Subcutaneous adipose tissue (tissue), 4 donors: Measurements from ENCODE around the gene JAM2. TPM values are rescaled to one million over a fixed set of nuclear protein-coding genes. Genes with fewer than 3 reads are reported as not detected.

Source experiments
- total RNA-seq, 4 donors: library from RNA; depleted of rRNA; stranded (reverse); fragments of >200 nt; gene quantifications; one replicate each; pipeline ENCODE4 v1.1.0, GENCODE V29; 2016
- TF ChIP-seq, protein P1 (sequence below): fragments of 450-650 bp; IDR thresholded peaks from one replicate; pipeline ENCODE4 v1.5.1; 2016; ENCODE audit warnings: low read depth, mild to moderate bottlenecking, control low read depth, antibody characterized with exemption, moderate library complexity

JAM2 gene
- total RNA-seq, 4 donors from 2014 or later, result 4.4 to 21.1 (median 15.5) TPM

DNA sequence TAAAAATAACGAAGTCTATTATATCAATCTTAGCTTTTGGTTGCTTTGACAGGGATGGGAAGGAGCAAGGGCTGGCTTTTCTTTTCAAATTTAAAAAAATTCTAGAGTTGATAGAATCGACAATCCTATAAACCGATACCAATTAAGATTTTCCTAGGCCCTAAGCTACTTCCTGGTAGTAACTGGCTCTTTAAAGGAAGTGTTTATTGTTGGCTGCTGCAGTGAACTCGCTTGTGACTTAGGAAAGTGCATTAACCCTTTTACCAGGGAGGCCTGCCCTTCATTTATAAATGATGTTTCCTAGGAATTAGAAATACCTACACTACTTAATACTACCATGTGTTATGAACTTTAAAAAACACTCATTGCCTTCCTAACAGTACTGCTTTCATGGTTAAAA lies 62.5 kb downstream of the JAM2 start:
- TF ChIP-seq, protein P1, sequence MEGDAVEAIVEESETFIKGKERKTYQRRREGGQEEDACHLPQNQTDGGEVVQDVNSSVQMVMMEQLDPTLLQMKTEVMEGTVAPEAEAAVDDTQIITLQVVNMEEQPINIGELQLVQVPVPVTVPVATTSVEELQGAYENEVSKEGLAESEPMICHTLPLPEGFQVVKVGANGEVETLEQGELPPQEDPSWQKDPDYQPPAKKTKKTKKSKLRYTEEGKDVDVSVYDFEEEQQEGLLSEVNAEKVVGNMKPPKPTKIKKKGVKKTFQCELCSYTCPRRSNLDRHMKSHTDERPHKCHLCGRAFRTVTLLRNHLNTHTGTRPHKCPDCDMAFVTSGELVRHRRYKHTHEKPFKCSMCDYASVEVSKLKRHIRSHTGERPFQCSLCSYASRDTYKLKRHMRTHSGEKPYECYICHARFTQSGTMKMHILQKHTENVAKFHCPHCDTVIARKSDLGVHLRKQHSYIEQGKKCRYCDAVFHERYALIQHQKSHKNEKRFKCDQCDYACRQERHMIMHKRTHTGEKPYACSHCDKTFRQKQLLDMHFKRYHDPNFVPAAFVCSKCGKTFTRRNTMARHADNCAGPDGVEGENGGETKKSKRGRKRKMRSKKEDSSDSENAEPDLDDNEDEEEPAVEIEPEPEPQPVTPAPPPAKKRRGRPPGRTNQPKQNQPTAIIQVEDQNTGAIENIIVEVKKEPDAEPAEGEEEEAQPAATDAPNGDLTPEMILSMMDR, result no peak

DNA sequence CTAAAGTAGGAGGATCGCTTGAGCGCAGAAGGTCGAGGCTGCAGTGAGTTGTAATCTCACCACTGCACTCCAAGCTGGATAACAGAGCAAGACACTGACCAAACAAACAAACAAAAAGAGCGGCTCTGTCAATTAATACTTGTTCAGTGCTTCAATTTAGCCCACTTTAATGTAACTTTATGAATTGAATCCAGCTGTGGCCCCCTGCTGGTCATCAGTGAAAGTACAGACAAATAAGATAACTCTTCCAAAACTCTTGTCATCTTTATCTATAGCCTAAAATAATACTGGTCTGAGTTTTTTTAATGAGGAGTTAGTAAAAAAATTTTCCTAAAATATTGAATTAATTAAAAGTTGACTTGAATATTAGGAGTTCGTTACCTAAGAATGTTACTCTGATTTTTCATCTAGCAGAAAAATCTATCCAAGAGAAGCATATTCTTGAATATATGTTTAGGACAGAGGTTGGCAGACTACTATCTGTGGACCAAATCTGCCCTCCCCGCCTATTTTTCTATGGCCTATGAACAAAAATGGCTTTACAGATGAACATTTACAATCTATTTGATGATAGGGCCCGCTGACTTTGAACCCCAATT lies 69.5 kb downstream of the JAM2 start:
- TF ChIP-seq, protein P1, result no peak

DNA sequence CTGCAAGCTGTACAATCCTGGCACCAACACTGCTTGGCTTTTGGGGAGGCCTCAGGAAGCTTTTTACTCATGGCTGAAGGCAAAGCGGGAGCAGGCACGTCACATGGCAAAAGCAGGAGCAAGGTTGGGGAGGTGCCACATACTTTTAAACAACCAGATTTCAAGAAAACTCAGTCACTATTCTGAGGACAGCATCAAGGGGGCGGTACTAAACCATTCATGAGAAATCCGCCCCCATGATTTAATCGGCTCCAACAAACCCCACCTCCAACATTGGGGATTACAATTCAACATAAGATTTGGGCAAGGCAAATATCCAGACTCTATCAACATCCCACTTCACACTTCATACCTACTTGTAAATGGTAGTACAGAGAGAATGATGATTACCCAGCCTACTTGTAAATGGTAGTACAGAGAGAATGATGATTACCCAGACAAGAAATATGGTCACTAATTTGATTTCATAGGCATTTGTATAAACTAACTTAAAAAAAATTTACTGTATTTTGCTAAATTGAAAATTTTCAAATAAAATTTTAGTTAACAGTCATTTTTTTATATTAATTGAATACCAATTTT lies 70.7 kb downstream of the JAM2 start:
- TF ChIP-seq, protein P1, result no peak

DNA sequence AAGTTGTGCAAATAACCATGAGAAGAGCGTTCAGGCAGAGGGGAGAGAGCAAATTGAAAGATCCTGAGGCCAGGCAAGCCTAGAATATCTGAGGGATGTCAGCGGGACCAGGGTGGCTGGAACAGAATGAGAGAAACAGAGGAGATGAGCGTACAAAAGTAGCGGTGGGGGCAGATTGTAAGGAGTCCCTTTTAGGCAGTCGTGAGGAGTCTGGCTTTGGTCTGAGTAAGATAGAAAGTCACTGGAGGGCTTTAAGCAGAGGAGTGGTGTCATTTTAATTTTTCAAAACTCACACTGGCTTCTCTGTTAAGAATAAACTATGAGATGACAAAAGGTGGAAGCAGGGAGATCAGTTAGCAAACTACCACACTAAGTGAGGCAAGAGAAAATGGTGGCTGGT lies 71.5 kb downstream of the JAM2 start:
- TF ChIP-seq, protein P1, result no peak

DNA sequence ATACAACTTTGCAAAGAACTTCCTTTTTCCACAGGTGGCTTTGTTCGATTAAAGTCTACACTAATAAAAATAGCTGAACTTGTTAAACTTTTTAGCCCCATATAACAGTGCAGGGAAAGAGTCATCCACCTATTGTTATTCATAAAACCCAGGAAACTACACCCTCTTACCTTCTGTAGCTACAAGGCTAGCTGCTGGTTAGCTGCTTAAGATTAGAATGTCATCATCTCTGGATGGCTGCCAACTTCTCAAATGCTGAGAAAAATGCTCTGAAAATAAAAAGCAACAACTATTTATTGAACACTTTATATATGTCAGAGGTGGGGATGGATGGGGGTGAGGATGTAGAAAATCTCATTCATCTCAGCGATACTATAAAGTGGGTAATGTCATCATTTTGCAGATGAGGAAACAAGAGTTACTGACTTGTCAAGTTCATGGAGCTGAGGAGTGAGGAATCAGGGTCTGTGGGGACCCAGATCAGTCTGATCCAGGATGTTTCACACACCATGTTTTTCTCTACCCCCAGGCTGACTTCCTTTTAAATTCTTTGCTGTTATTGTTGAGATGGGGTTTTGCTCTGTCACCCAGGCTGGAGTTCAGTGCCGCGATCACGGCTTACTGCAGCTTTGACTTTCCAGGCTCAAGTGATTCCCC lies 78.6 kb downstream of the JAM2 start:
- TF ChIP-seq, protein P1, result no peak

DNA sequence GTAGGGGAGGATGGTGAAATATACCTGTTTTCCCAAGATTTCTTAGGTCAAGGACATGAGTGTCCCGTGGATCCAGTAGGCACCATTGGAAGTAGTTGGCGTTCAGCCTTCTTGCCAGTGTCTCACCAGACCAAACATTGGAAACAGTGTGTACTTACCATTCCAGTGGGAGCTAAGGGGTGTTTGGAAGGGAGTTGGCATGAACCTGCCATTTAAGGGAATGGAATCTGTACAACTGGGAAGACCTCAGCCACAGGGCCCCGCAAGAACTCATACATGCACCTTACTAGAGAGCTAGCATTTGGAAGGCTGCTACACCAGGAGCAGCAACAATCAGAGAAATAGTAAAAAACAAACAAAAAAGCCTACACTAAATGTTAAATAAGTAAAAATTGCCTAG lies 82.9 kb downstream of the JAM2 start:
- TF ChIP-seq, protein P1, result no peak

DNA sequence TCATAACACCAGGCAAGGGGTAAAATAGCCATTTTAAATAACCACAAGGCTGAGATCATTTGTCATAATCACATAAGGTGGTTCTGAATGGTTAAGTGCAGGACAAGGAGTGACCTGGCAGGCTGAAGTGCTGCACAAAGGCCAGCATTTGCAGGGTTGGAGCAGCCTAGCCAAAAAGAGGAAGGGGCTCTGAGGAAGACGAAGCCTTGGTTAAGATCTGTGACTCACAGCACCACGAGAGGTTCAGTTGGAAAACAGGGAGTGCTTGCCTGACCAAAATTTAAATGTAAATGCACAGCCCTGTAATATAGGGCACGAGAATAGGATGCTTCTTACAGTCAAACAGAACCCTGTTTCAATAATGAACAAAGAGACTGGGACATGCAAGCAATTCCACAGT lies 83.6 kb downstream of the JAM2 start:
- TF ChIP-seq, protein P1, result no peak
